Right ventricle myocardium superior (tissue), 1 donor: ENCODE measurements around the gene ZNF121. TPM values are rescaled to one million over a fixed set of nuclear protein-coding genes. Genes with fewer than 3 reads are reported as not detected.
A peak's percentile ranks its signal among the peaks of the same experiment; 100 is the strongest.
"Not testable (repeated sequence)": the region's sequence is repeated elsewhere in the genome, so short reads cannot be mapped to it uniquely, and the experiment has no call there.

Experiments used
- ATAC-seq: fragments of 200-7000 bp; cut with Tn5 transposase; one replicate; pipeline ENCODE4 v1.9.1; 2020; ENCODE audit warnings: mild to moderate bottlenecking; ENCODE audit not compliant: poor library complexity
- DNase-seq: peaks from one replicate; pipeline ENCODE4 v3.0.0-alpha.2; 2020
- intact Hi-C: fragments of 100-400 bp; cut with DNase I; formaldehyde crosslinking; loops from one replicate; pipeline ENCODE4 v1.11.2; 2022
- total RNA-seq: library from RNA; stranded (reverse); fragmentation: NEBNext Ultra II Directional; extraction: Animal tissue kit (Norgen Biotek cat#: 25700); gene quantifications from one replicate; pipeline ENCODE4 v1.2.1, GENCODE V29; 2021
- donor health status: DM: no; HTN: yes; CAD: no; lungs with severe emphysema.

The ZNF121 gene
- total RNA-seq, 1 donor from 2014 or later: 16.7 TPM

DNA sequence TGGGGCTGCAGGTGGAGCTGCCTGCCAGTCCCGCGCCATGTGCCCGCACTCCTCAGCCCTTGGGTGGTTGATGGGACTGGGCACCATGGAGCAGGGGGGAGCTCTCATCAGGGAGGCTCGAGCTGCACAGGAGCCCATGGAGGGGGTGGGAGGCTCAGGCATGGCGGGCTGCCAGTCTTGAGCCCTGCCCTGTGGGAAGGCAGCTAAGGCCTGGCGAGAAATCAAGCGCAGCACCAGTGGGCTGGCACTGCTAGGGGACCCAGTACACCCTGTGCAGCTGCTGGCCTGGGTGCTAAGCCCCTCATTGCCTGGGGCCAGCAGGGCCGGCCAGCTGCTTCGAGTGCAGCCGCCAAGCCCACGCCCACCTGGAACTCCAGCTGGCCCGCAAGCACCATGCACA is 43.0 kb downstream of the ZNF121 start:
- DNase-seq, intact Hi-C loops, ATAC-seq: not testable (repeated sequence)

DNA sequence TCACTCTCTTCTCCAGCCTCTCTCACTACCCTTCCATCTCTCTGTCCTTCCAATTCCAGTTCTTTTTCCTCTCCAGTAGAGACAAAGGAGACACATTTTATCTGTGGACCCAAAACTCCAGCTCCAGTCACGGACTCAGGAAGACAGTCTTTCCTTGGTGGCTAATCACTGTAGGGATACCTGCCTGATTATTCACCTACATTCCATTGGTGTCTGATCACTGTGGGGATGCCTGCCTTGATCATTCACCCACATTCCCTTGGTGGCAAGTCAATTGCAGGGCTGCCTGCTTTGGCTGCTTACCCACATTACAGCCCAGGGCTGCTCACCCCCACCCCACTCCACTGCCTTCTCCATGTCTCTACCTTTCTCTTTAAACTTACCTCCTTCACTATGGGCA is 44.4 kb downstream of the ZNF121 start:
- DNase-seq, intact Hi-C loops, ATAC-seq: not testable (repeated sequence)

DNA sequence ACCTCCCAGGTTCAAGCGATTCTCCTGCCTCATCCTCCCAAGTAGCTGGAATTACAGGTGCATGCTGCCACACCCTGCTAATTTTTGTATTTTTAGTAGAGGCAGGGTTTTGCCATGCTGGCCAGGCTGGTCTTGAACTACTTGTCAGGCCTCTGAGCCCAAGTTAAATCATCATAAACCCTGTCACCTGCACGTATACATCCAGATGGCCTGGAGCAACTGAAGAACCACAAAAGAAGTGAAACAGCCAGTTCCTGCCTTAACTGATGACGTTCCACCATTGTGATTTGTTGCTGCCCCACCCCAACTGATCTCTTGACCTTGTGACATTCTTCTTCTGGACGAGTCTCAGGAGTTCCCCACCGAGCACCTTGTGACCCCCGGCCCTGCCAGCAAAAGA is 45.1 kb downstream of the ZNF121 start:
- intact Hi-C loops, DNase-seq, ATAC-seq: not testable (repeated sequence)

DNA sequence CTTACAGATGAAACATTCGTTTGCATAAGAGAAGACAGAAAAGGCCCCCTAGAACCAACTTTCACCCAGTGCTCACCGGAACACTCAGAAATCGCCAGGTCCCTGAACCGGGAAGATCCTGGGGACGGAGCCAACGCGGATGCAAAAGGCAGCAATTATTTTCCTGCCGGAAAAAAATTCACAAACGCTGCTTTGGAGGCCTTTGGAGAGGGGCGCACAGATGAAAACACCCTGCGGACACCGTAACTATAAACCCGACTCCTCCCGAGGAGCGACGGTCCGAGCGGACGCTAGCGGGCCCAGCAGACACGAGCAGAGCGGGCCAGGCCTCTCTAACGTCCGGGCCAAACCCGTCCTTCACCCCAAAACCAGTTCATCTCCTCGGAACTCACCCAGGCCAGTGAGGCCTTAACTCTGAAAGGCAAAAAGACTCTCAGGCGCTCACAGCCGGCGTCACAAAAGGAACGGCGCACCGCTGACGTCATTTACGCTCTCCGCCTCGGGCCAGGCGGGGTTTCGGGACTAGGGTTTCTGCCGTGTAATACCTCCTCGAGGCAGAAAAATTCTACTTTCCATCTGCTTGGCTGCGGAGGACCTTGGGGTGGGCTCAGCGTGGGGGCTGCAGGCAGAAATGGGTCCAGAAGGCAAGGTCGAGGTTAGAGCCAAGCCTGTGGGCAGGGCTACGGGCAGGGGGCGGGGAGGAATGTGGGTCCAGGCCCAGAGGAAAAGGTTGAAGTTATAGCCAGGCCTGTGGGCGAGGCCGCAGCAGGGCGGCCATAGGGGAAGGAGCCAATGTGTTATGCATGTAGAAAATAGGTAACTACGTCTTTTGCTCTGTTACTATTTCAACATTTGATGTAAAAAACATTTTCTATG is 45.9 kb downstream of the ZNF121 start, which contains the start of gene ZNF426:
Gene ZNF426, minus strand, starts transcription at position 463 of the 876 bp plus-strand sequence. CDS start 2,413 bp downstream, outside the sequence.
- peak; percentile 99 for ATAC-seq
- intact Hi-C loops: no loop called here

DNA sequence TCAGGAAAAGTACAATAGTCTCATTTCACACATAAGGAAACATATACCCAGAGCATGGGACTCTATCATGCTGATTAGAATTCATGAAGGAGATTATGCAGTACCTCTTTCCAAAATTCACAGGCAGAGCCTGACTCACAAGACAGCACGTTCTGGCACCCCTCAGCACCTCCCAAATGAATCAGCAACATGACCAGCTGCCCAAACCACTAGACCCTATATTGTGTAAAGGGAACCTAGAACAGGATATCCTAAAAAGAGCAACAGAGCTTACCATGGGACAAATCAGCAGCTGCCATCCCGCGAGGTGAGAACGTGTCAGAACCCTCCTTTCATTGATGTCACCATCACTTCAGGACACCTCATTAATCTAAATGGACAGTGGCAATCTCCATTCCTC is 48.4 kb downstream of the ZNF121 start:
- DNase-seq (no peak), ATAC-seq (no peak)
- intact Hi-C loops: no loop called here

More for the DNA sequence above, 45.9 kb downstream of the ZNF121 start, which contains the start of gene ZNF426:
- peak; percentile 94 for DNase-seq

DNA sequence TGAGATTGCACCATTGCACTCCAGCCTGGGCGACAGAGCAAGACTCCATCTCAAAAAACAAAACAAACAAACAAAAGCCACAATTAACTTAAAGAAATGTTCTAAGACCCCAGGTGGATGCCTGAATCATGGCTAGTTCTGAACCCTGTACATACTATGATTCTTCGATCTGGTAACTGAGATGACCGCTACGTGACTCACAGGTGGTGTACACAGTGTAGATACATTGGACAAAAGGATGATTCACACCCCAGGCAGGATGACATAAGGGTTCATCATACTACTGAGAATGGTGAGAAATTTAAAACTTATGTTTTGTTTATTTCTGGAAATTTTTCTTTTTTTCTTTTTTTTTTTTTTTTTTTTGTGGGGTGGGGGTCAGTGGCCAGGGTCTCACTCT is 52.4 kb downstream of the ZNF121 start:
- ATAC-seq (no peak), DNase-seq (no peak)
- intact Hi-C loops: no loop called here

DNA sequence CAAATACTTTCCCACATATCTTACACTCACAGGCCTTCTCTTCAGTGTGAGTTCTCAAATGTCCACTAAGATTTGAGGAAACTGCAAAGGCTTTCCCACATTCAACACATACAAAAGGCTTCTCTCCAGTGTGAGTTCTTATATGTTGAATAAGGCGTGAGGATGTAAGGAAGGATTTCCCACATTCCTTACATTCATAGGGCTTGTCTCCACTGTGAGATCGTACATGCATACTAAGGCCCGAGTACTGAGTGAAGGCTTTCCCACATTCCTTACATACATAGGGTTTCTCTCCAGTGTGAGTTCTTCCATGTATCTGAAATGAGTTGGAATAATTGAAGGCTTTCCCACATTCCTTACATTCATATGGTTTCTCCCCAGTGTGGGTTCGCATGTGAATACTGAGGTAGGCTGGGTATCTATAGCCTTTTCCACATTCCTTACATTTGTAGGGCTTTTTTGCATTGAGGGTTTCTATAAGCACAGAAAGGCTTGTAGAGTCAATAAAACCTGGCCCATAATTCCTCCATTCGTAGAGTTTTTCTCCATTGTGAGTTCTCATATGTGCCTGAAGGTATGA is 55.5 kb downstream of the ZNF121 start:
- DNase-seq: no peak
- intact Hi-C loops: no loop called here
- no peak for ATAC-seq

DNA sequence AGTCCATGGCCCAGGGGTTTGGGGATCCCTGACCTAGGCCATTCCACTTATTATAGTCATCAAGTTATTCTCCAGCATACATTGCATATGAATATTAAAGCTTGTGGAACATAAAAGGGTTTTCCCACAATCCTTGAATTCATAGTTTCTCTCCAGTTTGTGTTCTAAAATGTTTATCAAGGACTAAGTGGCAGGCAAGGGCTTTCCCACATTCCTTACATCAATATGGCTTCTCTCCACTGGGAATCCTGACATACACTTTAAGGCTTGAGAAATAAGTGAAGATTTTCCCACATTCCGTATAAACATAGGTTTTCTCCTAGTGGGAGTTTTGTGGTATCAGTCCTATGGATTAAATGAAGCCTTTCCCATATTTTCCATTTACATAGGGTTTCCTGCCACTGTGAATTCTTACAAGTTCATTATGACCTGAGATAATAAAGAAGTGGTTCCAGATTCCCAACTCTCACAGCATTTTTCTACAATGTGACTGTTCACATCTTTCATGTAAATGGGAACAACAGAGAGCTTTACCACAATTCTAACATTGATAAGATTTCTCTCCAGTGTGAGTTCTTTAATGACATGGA is 60.3 kb downstream of the ZNF121 start:
- intact Hi-C loops: no loop called here

More for the DNA sequence above, 60.3 kb downstream of the ZNF121 start:
- ATAC-seq: no peak
- no peak for DNase-seq

Other genes with a start within 250 kb of the ZNF121 start
- 2.4 TPM for gene ZNF177, start 221.5 kb downstream of the ZNF121 start, total RNA-seq
- 10.4 TPM for gene ZNF266, start 148.9 kb downstream of the ZNF121 start, total RNA-seq
- not detected for gene ZNF560, start 85.9 kb downstream of the ZNF121 start, total RNA-seq
- 11.7 TPM for gene ZNF426, start 45.9 kb downstream of the ZNF121 start, total RNA-seq
- 18.5 TPM for gene ZNF561, start 36.7 kb upstream of the ZNF121 start, total RNA-seq
- gene ZNF562, start 90.6 kb upstream of the ZNF121 start, total RNA-seq: 22.5 TPM
- gene ZNF846, start 184.2 kb upstream of the ZNF121 start, total RNA-seq: 9.1 TPM
- gene FBXL12, start 234.6 kb upstream of the ZNF121 start, total RNA-seq: 10.0 TPM
- gene UBL5, start 243.4 kb upstream of the ZNF121 start, total RNA-seq: 595 TPM